DND-41 (cell line): ENCODE data around the gene TFB1M.

ENCODE experiments used
- CTCF ChIP-seq: IDR thresholded peaks from 2 replicates; pipeline ENCODE4 v1.5.1; 2012; ENCODE audit warnings: borderline replicate concordance, low read length, moderate library complexity, mild to moderate bottlenecking; ENCODE audit not compliant: poor library complexity, severe bottlenecking; ENCODE audit errors: extremely low read depth
- EZH2 ChIP-seq: IDR thresholded peaks from 3 replicates; pipeline ENCODE4 v1.6.1; 2012; ENCODE audit warnings: borderline replicate concordance, low read depth, mild to moderate bottlenecking, moderate library complexity, low read length, inconsistent platforms; ENCODE audit not compliant: severe bottlenecking

GRCh38 chr6:155349956-155350355, 35.7 kb upstream of the TFB1M start:
- TF ChIP-seq CTCF (no peak), EZH2 (no peak)
